Measurements from ENCODE around the gene CDAN1. TPM values are rescaled to one million over a fixed set of nuclear protein-coding genes. Genes with fewer than 3 reads are reported as not detected.

The CDAN1 gene
- total and polyA plus RNA-seq, 2 of the 8 experiments (the other 6 are each of a cell fraction or from before 2014, with no cell fraction given), result 4.5 to 18.6 TPM

GRCh38 chr15:42696626-42697025, 40.3 kb downstream of the CDAN1 start:
- peaks cover 0 to 11% (median under 1%) of the 10 kb centered on the region in 4 experiments; a peak in 3 of 8 replicates for H3K36me3 ChIP-seq (ENCODE audit: control insufficient read depth in 2 of 4, insufficient read depth in 4 of 4, low read length in 3 of 4)
- TF ChIP-seq CTBP2 (IDR thresholded peaks at IDR 0.05; ENCODE audit: borderline replicate concordance, insufficient read depth, insufficient read length, low read length) (no peak), CHD2 (IDR thresholded peaks at IDR 0.05; ENCODE audit: low read length) (no peak), CREB1 (IDR thresholded peaks at IDR 0.05) (no peak), ATF2 (IDR thresholded peaks at IDR 0.05; ENCODE audit: low read length) (no peak), TBP (IDR thresholded peaks at IDR 0.05; ENCODE audit: low read depth, low read length) (no peak), JUND (IDR thresholded peaks at IDR 0.05; ENCODE audit: low read length) (no peak), SUZ12 (IDR thresholded peaks at IDR 0.05; ENCODE audit: low read length) (no peak), MAFK (IDR thresholded peaks at IDR 0.05; ENCODE audit: low read depth, low read length) (no peak), CBX5 (IDR thresholded peaks at IDR 0.05; ENCODE audit: low read depth, low read length) (no peak), EP300 (IDR thresholded peaks at IDR 0.05; ENCODE audit: borderline replicate concordance in 1 of 2, low read depth in 2 of 2, low read length in 2 of 2) (no peak), SP4 (IDR thresholded peaks at IDR 0.05; ENCODE audit: low read length) (no peak), SAP30 (IDR thresholded peaks at IDR 0.05; ENCODE audit: insufficient read depth, insufficient replicate concordance, low read length) (no peak), BRCA1 (IDR thresholded peaks at IDR 0.05; ENCODE audit: low read depth, low read length) (no peak), POU5F1 (IDR thresholded peaks at IDR 0.05; ENCODE audit: low read depth, low read length) (no peak)

More at GRCh38 chr15:42696626-42697025, 40.3 kb downstream of the CDAN1 start:
- Histone ChIP-seq H3K9me3 (ENCODE audit: insufficient read depth in 2 of 2, low read depth in 1 of 2, low read length in 1 of 2) (no peaks in the 10 kb centered on the region), H3K27ac (ENCODE audit: low read depth, low read length) (no peak overlapping the region), H2BK5ac (ENCODE audit: low read depth, low read length) (no peak overlapping the region), H3K4ac (replicated peaks; ENCODE audit: insufficient read length, low read depth, low read length) (no peak overlapping the region), H3K23me2 (ENCODE audit: low read depth, low read length) (no peaks in the 10 kb centered on the region), H2BK120ac (replicated peaks; ENCODE audit: low read depth, low read length) (no peak overlapping the region), H3K4me1 (replicated peaks in 1 of 4; ENCODE audit: control insufficient read depth in 3 of 4, insufficient read depth in 4 of 4, low read length in 3 of 4) (no peaks in the 10 kb centered on the region), H4K20me1 (replicated peaks in 1 of 2; ENCODE audit: control insufficient read depth in 1 of 2, insufficient read depth in 2 of 2, low read length in 2 of 2) (peaks cover 0 to 1% of the 10 kb centered on the region in 2 experiments), H3K56ac (replicated peaks; ENCODE audit: insufficient read length, low read depth, low read length) (no peak overlapping the region), H3K14ac (ENCODE audit: insufficient read length) (no peak overlapping the region), H3K23ac (ENCODE audit: insufficient read length) (no peak overlapping the region), H2BK12ac (ENCODE audit: low read depth, low read length) (no peak overlapping the region), H3K79me2 (ENCODE audit: control insufficient read depth in 1 of 2, insufficient read depth in 2 of 2, low read length in 2 of 2) (no peaks in the 10 kb centered on the region), H3K27me3 (replicated peaks in 1 of 4; ENCODE audit: control insufficient read depth in 3 of 4, extremely low read depth in 1 of 4, insufficient read depth in 3 of 4, low read length in 3 of 4) (no peaks in the 10 kb centered on the region), H4K8ac (ENCODE audit: extremely low read depth, insufficient read depth, low read length) (no peak overlapping the region), H3K9ac (replicated peaks in 1 of 4; ENCODE audit: extremely low read depth in 1 of 4, low read depth in 3 of 4, low read length in 3 of 4) (no peak overlapping the region), H4K5ac (ENCODE audit: insufficient read length, low read depth, low read length) (no peak overlapping the region), H4K91ac (replicated peaks; ENCODE audit: insufficient read length, low read length) (no peak overlapping the region), H2BK20ac (ENCODE audit: low read length) (no peak overlapping the region), H2AFZ (ENCODE audit: low read length) (no peak overlapping the region), H2AK5ac (ENCODE audit: low read depth, low read length) (no peak overlapping the region), H3K4me2 (ENCODE audit: insufficient read depth in 1 of 2, low read depth in 2 of 2, low read length in 2 of 2) (no peak overlapping the region), H2BK15ac (ENCODE audit: low read length) (no peak overlapping the region), H3K4me3 (ENCODE audit: extremely low read depth in 1 of 4, insufficient read depth in 2 of 4, low read depth in 3 of 4, low read length in 4 of 4) (no peak overlapping the region), H3K18ac (ENCODE audit: extremely low read depth, low read length) (no peak overlapping the region), H3K79me1 (ENCODE audit: low read depth, low read length) (no peaks in the 10 kb centered on the region)
- ChIA-PET CTCF (ENCODE audit: partially characterized antibody) (interaction anchor here (1.4 kb wide), 1 partner anchor 237 kb away, joined by 4 read pairs; no protein-coding TSS in a partner anchor), POLR2A (ENCODE audit: partially characterized antibody) (no interaction called here)
- WGBS, 2 experiments (ENCODE audit: extremely low coverage in 1 of 2, insufficient coverage in 1 of 2, insufficient read length in 1 of 2, insufficient replicate concordance in 2 of 2, low coverage in 1 of 2, low lambda C conversion rate in 2 of 2, missing lambda C conversion rate in 1 of 2), result 95% methylated on average over 5 of the region's 5 CpGs; no CpG with 5 or more reads in 1 of the 2 experiments
- no peak for FAIRE-seq
- DNase-seq (ENCODE audit: low read depth in 1 of 2, low spot score in 2 of 2), result no peak
